ENCODE measurements around the gene CARD19. TPM values are rescaled to one million over a fixed set of nuclear protein-coding genes. Genes with fewer than 3 reads are reported as not detected.

CARD19 gene
- total and polyA plus RNA-seq, 9 of the 15 experiments (the other 6 are each of a cell fraction or from before 2014, with no cell fraction given): 0.90 to 34.9 (median 14.6) TPM

DNA sequence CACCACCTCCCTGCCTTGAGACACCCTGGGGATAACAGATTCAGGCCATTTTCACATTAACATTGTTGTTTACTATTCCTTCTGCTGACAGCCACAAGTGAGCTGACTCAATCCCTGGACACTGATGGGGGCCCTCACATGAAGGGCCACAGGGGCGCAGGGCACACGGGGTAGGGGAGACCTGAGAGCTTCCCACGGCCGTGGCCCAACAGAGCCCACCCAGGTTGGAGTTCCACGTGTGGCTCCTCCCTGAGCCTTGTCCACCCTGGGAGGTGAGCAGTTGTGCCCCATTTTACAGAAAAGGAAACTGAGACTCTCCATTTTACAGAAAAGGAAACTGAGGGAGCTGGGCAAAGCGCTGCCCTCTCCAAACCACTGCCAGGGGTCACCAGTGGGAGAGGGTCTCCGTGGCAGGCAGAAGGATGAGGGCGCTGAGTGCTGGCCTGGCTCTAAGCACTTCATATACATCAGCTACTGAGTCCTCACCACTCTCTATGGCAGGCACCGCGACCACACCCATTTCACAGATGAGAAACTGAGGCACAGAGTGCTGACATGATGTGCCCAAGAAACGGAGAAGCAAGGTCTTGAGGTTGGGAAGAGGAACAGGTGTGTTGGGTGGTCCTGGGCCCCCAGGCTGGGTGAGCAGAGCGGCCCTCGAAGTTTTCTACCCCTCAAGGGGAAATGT lies 35.7 kb downstream of the CARD19 start (continued):
- TF ChIP-seq, protein P1, sequence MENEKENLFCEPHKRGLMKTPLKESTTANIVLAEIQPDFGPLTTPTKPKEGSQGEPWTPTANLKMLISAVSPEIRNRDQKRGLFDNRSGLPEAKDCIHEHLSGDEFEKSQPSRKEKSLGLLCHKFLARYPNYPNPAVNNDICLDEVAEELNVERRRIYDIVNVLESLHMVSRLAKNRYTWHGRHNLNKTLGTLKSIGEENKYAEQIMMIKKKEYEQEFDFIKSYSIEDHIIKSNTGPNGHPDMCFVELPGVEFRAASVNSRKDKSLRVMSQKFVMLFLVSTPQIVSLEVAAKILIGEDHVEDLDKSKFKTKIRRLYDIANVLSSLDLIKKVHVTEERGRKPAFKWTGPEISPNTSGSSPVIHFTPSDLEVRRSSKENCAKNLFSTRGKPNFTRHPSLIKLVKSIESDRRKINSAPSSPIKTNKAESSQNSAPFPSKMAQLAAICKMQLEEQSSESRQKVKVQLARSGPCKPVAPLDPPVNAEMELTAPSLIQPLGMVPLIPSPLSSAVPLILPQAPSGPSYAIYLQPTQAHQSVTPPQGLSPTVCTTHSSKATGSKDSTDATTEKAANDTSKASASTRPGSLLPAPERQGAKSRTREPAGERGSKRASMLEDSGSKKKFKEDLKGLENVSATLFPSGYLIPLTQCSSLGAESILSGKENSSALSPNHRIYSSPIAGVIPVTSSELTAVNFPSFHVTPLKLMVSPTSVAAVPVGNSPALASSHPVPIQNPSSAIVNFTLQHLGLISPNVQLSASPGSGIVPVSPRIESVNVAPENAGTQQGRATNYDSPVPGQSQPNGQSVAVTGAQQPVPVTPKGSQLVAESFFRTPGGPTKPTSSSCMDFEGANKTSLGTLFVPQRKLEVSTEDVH (IDR thresholded peaks at IDR 0.05; ENCODE audit: low read depth, partially characterized antibody): no peak
- TF ChIP-seq BCOR (IDR thresholded peaks at IDR 0.05) (peak; percentile 81), CC2D1A (IDR thresholded peaks at IDR 0.05) (no peak), RBM25 (IDR thresholded peaks at IDR 0.05; ENCODE audit: low read depth, low read length, severe bottlenecking) (peak; percentile 74), RCOR1 (IDR thresholded peaks at IDR 0.05; ENCODE audit: borderline replicate concordance in 1 of 2, low read depth in 2 of 2, low read length in 2 of 2) (peak in 1 of 2 experiments; percentile 5; a peak in 1 of 4 replicates), CAMTA2 (CRISPR knock-in tag; conservative IDR thresholded peaks at IDR 0.05) (no peak), ZNF583 (CRISPR knock-in tag; IDR thresholded peaks at IDR 0.05) (no peak), TAF9B (IDR thresholded peaks at IDR 0.05; ENCODE audit: partially characterized antibody) (no peak), ERF (CRISPR knock-in tag; IDR thresholded peaks at IDR 0.05) (no peak)

Data from K562 (cell line).